Islet precursor cell (in vitro differentiated cells): Measurements from ENCODE around the gene EPHB1.

Experiments used
- DNase-seq: peaks from one replicate; pipeline ENCODE4 v3.0.0-alpha.2; 2018

EPHB1 gene

GRCh38 chr3:134810052-134810435 is 15.0 kb downstream of the EPHB1 start:
- DNase-seq = peak; percentile 80

- peak; percentile 69 for DNase-seq
These were observed 15.8 kb downstream of the EPHB1 start for GRCh38 chr3:134810850-134811249.

GRCh38 chr3:134813618-134814017 is 18.6 kb downstream of the EPHB1 start:
- no peak for DNase-seq

GRCh38 chr3:134815519-134815918 is 20.5 kb downstream of the EPHB1 start:
- no peak for DNase-seq

- no peak for DNase-seq
These were observed 21.6 kb downstream of the EPHB1 start for GRCh38 chr3:134816623-134817022.

GRCh38 chr3:134817297-134817696 is 22.2 kb downstream of the EPHB1 start:
- DNase-seq = no peak

GRCh38 chr3:134820994-134821393 is 25.9 kb downstream of the EPHB1 start:
- peak; percentile 18 for DNase-seq

- peak; percentile 61 for DNase-seq
These were observed 27.0 kb downstream of the EPHB1 start for GRCh38 chr3:134822090-134822489.

GRCh38 chr3:134823679-134824078 is 28.6 kb downstream of the EPHB1 start:
- DNase-seq = no peak

- DNase-seq = peak; percentile 37
These were observed 29.7 kb downstream of the EPHB1 start for GRCh38 chr3:134824791-134825190.

- DNase-seq = peak; percentile 42
These were observed 32.2 kb downstream of the EPHB1 start for GRCh38 chr3:134827213-134827612.

- DNase-seq = peak; percentile 15
These were observed 34.7 kb downstream of the EPHB1 start for GRCh38 chr3:134829721-134830120.

GRCh38 chr3:134832585-134832984 is 37.5 kb downstream of the EPHB1 start:
- DNase-seq = no peak

GRCh38 chr3:134833453-134834163 is 38.5 kb downstream of the EPHB1 start:
- no peak for DNase-seq

GRCh38 chr3:134836921-134837320 is 41.9 kb downstream of the EPHB1 start:
- DNase-seq = no peak

- DNase-seq = no peak
These were observed 43.5 kb downstream of the EPHB1 start for GRCh38 chr3:134838599-134838998.

- DNase-seq = peak; percentile 64
These were observed 44.4 kb downstream of the EPHB1 start for GRCh38 chr3:134839422-134839821.

- no peak for DNase-seq
These were observed 44.9 kb downstream of the EPHB1 start for GRCh38 chr3:134839990-134840389.

- no peak for DNase-seq
These were observed 45.4 kb downstream of the EPHB1 start for GRCh38 chr3:134840459-134840858.

- DNase-seq = no peak
These were observed 51.0 kb downstream of the EPHB1 start for GRCh38 chr3:134846084-134846483.

- DNase-seq = peak; percentile 95
These were observed 51.9 kb downstream of the EPHB1 start for GRCh38 chr3:134846911-134847317.

- DNase-seq = no peak
These were observed 52.3 kb downstream of the EPHB1 start for GRCh38 chr3:134847349-134847748.

- DNase-seq = no peak
These were observed 54.5 kb downstream of the EPHB1 start for GRCh38 chr3:134849561-134849960.

GRCh38 chr3:134850761-134851160 is 55.7 kb downstream of the EPHB1 start:
- DNase-seq = no peak

- DNase-seq = no peak
These were observed 57.1 kb downstream of the EPHB1 start for GRCh38 chr3:134852132-134852531.
